GM21619 (cell line): ENCODE results near the gene UBAC2.
A peak's percentile ranks its signal among the peaks of the same experiment; 100 is the strongest.

Source experiments
- ATAC-seq: cut with Tn5 transposase; IDR thresholded peaks from one replicate; pipeline ENCODE4 v1.9.1; 2021; ENCODE audit not compliant: unreplicated experiment

The UBAC2 gene

GRCh38 chr13:99289674-99290337 lies 89.2 kb downstream of the UBAC2 start:
- ATAC-seq = no peak

- ATAC-seq = no peak
Measured at GRCh38 chr13:99290894-99291293, 90.2 kb downstream of the UBAC2 start.

- ATAC-seq = no peak
Measured at GRCh38 chr13:99293178-99293577, 92.5 kb downstream of the UBAC2 start.

GRCh38 chr13:99294198-99294597 lies 93.5 kb downstream of the UBAC2 start:
- ATAC-seq = no peak

- ATAC-seq = no peak
Measured at GRCh38 chr13:99294958-99295357, 94.3 kb downstream of the UBAC2 start.

- no peak for ATAC-seq
Measured at GRCh38 chr13:99295488-99296252, 95.0 kb downstream of the UBAC2 start.

- ATAC-seq = peak; percentile 57
Measured at GRCh38 chr13:99296398-99296797, 95.7 kb downstream of the UBAC2 start.

GRCh38 chr13:99297331-99297730 lies 96.7 kb downstream of the UBAC2 start:
- ATAC-seq = no peak

- ATAC-seq = no peak
Measured at GRCh38 chr13:99298056-99298455, 97.4 kb downstream of the UBAC2 start.

GRCh38 chr13:99299256-99299919 lies 98.7 kb downstream of the UBAC2 start:
- ATAC-seq = no peak

- ATAC-seq = no peak
Measured at GRCh38 chr13:99299920-99300341, 99.3 kb downstream of the UBAC2 start.

- ATAC-seq = no peak
Measured at GRCh38 chr13:99301056-99301838, 100.6 kb downstream of the UBAC2 start.

GRCh38 chr13:99301913-99302636 lies 101.4 kb downstream of the UBAC2 start:
- no peak for ATAC-seq

GRCh38 chr13:99302637-99303505 lies 102.2 kb downstream of the UBAC2 start:
- no peak for ATAC-seq

GRCh38 chr13:99303863-99304521 lies 103.3 kb downstream of the UBAC2 start:
- ATAC-seq = no peak

- no peak for ATAC-seq
Measured at GRCh38 chr13:99304541-99304940, 103.9 kb downstream of the UBAC2 start.

- ATAC-seq = no peak
Measured at GRCh38 chr13:99305158-99305557, 104.5 kb downstream of the UBAC2 start.

GRCh38 chr13:99305566-99305965 lies 104.9 kb downstream of the UBAC2 start:
- ATAC-seq = no peak

- ATAC-seq = peak; percentile 55
Measured at GRCh38 chr13:99307247-99307646, 106.6 kb downstream of the UBAC2 start, which contains the start of gene GPR183. GPR183 (minus strand) TSS chr13:99307399; CDS start chr13:99296145, 11,254 bp downstream.
